Endodermal cell (in vitro differentiated cells): Measurements from ENCODE around the gene LIN28B. TPM values are rescaled to one million over a fixed set of nuclear protein-coding genes. Genes with fewer than 3 reads are reported as not detected.

Experiments used
- DNase-seq: peaks from one replicate; pipeline ENCODE4 v3.0.0-alpha.2; 2017
- H3K27ac ChIP-seq: 2 replicates; pipeline ENCODE4 v1.5.1; 2013; ENCODE audit warnings: mild to moderate bottlenecking, low read depth, low read length, moderate library complexity
- H3K27me3 ChIP-seq: 2 replicates; pipeline ENCODE4 v1.6.1; 2013; ENCODE audit warnings: mild to moderate bottlenecking, low read length, moderate library complexity; ENCODE audit not compliant: insufficient read depth, control insufficient read depth, poor library complexity, severe bottlenecking
- H3K36me3 ChIP-seq: 2 replicates; pipeline ENCODE4 v1.7.0; 2013; ENCODE audit warnings: mild to moderate bottlenecking, low read length, moderate library complexity; ENCODE audit not compliant: control insufficient read depth, insufficient read depth
- H3K4me1 ChIP-seq: one replicate; pipeline ENCODE4 v1.7.0; 2013; ENCODE audit warnings: low read length; ENCODE audit not compliant: control insufficient read depth, insufficient read depth
- H3K4me3 ChIP-seq: 2 replicates; pipeline ENCODE4 v1.5.1; 2013; ENCODE audit warnings: mild to moderate bottlenecking, low read length, moderate library complexity
- H3K9ac ChIP-seq: 2 replicates; pipeline ENCODE4 v1.6.1; 2013; ENCODE audit warnings: mild to moderate bottlenecking, low read length, moderate library complexity; ENCODE audit not compliant: poor library complexity, severe bottlenecking; ENCODE audit errors: extremely low read depth
- H3K9me3 ChIP-seq: 2 replicates; pipeline ENCODE4 v1.6.1; 2013; ENCODE audit warnings: mild to moderate bottlenecking, low read length, moderate library complexity; ENCODE audit not compliant: control insufficient read depth
- H3K27ac Mint-ChIP-seq: 2 replicates; pipeline ENCODE4 v1.8.0; 2020; ENCODE audit warnings: mixed read lengths
- H3K27me3 Mint-ChIP-seq: 2 replicates; pipeline ENCODE4 v1.8.0; 2021; ENCODE audit warnings: mild to moderate bottlenecking, mixed read lengths; ENCODE audit not compliant: insufficient read depth
- H3K36me3 Mint-ChIP-seq: 2 replicates; pipeline ENCODE4 v1.8.0; 2020; ENCODE audit warnings: low read depth, mixed read lengths
- H3K4me1 Mint-ChIP-seq: 2 replicates; pipeline ENCODE4 v1.8.0; 2020; ENCODE audit warnings: mixed read lengths
- H3K4me3 Mint-ChIP-seq: 2 replicates; pipeline ENCODE4 v1.8.0; 2020; ENCODE audit warnings: mild to moderate bottlenecking, moderate library complexity, mixed read lengths
- H3K9me3 Mint-ChIP-seq: 2 replicates; pipeline ENCODE4 v1.8.0; 2020; ENCODE audit warnings: mild to moderate bottlenecking, mixed read lengths
- CTCF ChIP-seq: fragments of 200-600 bp; sonication (generic); conservative IDR thresholded peaks from 2 replicates; pipeline ENCODE4 v1.5.0; 2021; ENCODE audit warnings: antibody characterized with exemption, mild to moderate bottlenecking
- WGBS, 2 experiments: methylation state at CpG; one replicate each; pipeline versions ENCODE4 v1.1.5 to v1.1.7; 2013; ENCODE audit warnings: missing lambda C conversion rate in 2 of 2, mixed read lengths in 1 of 2; ENCODE audit not compliant: insufficient coverage in 1 of 2, insufficient read length in 1 of 2; 5-methylcytosine and 5-hydroxymethylcytosine counted together
- total RNA-seq, 2 donors: library from RNA; stranded (reverse); fragmentation: NEBNext Ultra II Directional in 1 of 2; extraction: Animal tissue kit (Norgen Biotek cat#: 25700) in 1 of 2; gene quantifications; 2 replicates in 1 of 2; 3 replicates in 1 of 2; pipeline ENCODE4 v1.2.1, GENCODE V29; 2021

Gene LIN28B
- total RNA-seq, 2 donors from 2014 or later = 65.1 to 65.3 TPM

- Histone ChIP-seq H3K9ac (no peak overlapping the region), H3K4me3 (no peak overlapping the region), H3K9me3 (no peaks in the 10 kb centered on the region), H3K4me1 (no peaks in the 10 kb centered on the region), H3K27me3 (no peaks in the 10 kb centered on the region), H3K27ac (no peak overlapping the region), H3K36me3 (no peaks in the 10 kb centered on the region)
- Mint-ChIP-seq H3K27me3 (no peaks in the 10 kb centered on the region), H3K36me3 (peaks cover 2% of the 10 kb centered on the region), H3K27ac (no peak overlapping the region), H3K4me1 (no peaks in the 10 kb centered on the region), H3K9me3 (no peaks in the 10 kb centered on the region), H3K4me3 (no peak overlapping the region)
- DNase-seq = no peak
- TF ChIP-seq CTCF = no peak
- WGBS, 2 experiments = 80 to 98% methylated on average over 1 to 3 of the region's 3 CpGs
These were observed 138.2 kb downstream of the LIN28B start for GRCh38 chr6:105095139-105095538.

GRCh38 chr6:105097288-105097687 is 140.4 kb downstream of the LIN28B start:
- H3K9me3 ChIP-seq = no peaks in the 10 kb centered on the region
- WGBS, 2 experiments = 93 to 95% methylated on average over 8 of the region's 8 CpGs
- H3K27me3 ChIP-seq = no peaks in the 10 kb centered on the region
- no peak for TF ChIP-seq CTCF
- Mint-ChIP-seq H3K27ac (no peak overlapping the region), H3K27me3 (no peaks in the 10 kb centered on the region), H3K9me3 (no peaks in the 10 kb centered on the region), H3K4me3 (no peak overlapping the region), H3K36me3 (peaks cover 2% of the 10 kb centered on the region), H3K4me1 (no peaks in the 10 kb centered on the region)
- H3K9ac ChIP-seq = no peak overlapping the region
- no peaks in the 10 kb centered on the region for H3K4me1 ChIP-seq
- H3K27ac ChIP-seq = no peak overlapping the region
- no peaks in the 10 kb centered on the region for H3K36me3 ChIP-seq
- H3K4me3 ChIP-seq = no peak overlapping the region
- DNase-seq = no peak

- Histone ChIP-seq H3K27ac (no peak overlapping the region), H3K4me3 (no peak overlapping the region), H3K36me3 (no peaks in the 10 kb centered on the region), H3K4me1 (no peaks in the 10 kb centered on the region), H3K9me3 (no peaks in the 10 kb centered on the region), H3K9ac (no peak overlapping the region), H3K27me3 (no peaks in the 10 kb centered on the region)
- peaks cover 2% of the 10 kb centered on the region for H3K36me3 Mint-ChIP-seq
- H3K9me3 Mint-ChIP-seq = no peaks in the 10 kb centered on the region
- no peaks in the 10 kb centered on the region for H3K27me3 Mint-ChIP-seq
- TF ChIP-seq CTCF = no peak
- 94 to 99% methylated on average over 7 of the region's 7 CpGs for WGBS, 2 experiments
- no peaks in the 10 kb centered on the region for H3K4me1 Mint-ChIP-seq
- no peak for DNase-seq
- H3K4me3 Mint-ChIP-seq = no peak overlapping the region
- no peak overlapping the region for H3K27ac Mint-ChIP-seq
These were observed 142.5 kb downstream of the LIN28B start for GRCh38 chr6:105099371-105099770.
